HepG2 (cell line): ENCODE measurements around the gene ZFP28. TPM values are rescaled to one million over a fixed set of nuclear protein-coding genes. Genes with fewer than 3 reads are reported as not detected.

Source experiments
- ATAC-seq: fragments of 200-7000 bp; cut with Tn5 transposase; 3 replicates; pipeline ENCODE4 v1.9.1; 2020; ENCODE audit warnings: mild to moderate bottlenecking, moderate library complexity
- BruUV-seq: library from RNA; stranded (reverse); fragments of 400-500 nt; replicated peaks from 2 replicates; lab custom pipeline; 2021; lab: Mats Ljungman, UMichigan
- CTCF ChIA-PET: fragments of 300-600 bp; formaldehyde crosslinking; extraction: SDS; loops from one replicate; lab custom pipeline; 2021; ENCODE audit warnings: low total read pairs, inconsistent platforms, low intra/inter-chr PET ratio; lab: Yijun Ruan, JAX
- POLR2A ChIA-PET: fragments of 350-600 bp; sonication (Branson Sonifier 250); formaldehyde crosslinking; loops from one replicate; lab custom pipeline; 2020; ENCODE audit warnings: antibody characterized with exemption, inconsistent platforms; lab: Yijun Ruan, JAX
- DNase-seq: peaks from one replicate; pipeline ENCODE4 v3.0.0-alpha.2; 2015; ENCODE audit warnings: low spot score
- FAIRE-seq: peaks from 3 replicates; lab custom pipeline; 2011; peaks lifted over from hg19 to GRCh38; lab: Jason Lieb, UNC
- H2AFZ ChIP-seq: one replicate; pipeline ENCODE4 v1.6.1; 2011; ENCODE audit warnings: low read length, inconsistent platforms
- H3K27ac ChIP-seq: fragments of 300-600 bp; 3 replicates; pipeline ENCODE4 v1.8.0; 2011; ENCODE audit warnings: mixed run types, mild to moderate bottlenecking, mixed read lengths, low read length, inconsistent platforms; ENCODE audit not compliant: insufficient read depth; ENCODE audit errors: extremely low read length
- H3K27me3 ChIP-seq, 2 experiments: fragments of 200-600 bp in 1 of 2; 2 replicates in 1 of 2; 3 replicates in 1 of 2; pipeline versions ENCODE4 v1.6.0 to v1.8.0; 2011; ENCODE audit warnings: low read length in 2 of 2, mild to moderate bottlenecking in 2 of 2, moderate library complexity in 2 of 2, inconsistent platforms in 1 of 2; ENCODE audit not compliant: insufficient read depth in 2 of 2, control insufficient read depth in 1 of 2
- H3K36me3 ChIP-seq, 2 experiments: fragments of 200-600 bp in 1 of 2; replicated peaks in 1 of 2; 2 replicates in 1 of 2; 3 replicates in 1 of 2; pipeline versions ENCODE4 v1.5.1 to v1.8.0; 2011; ENCODE audit warnings: low read length in 2 of 2, inconsistent platforms in 1 of 2; ENCODE audit not compliant: insufficient read depth in 2 of 2, control insufficient read depth in 1 of 2
- H3K4me1 ChIP-seq: 2 replicates; pipeline ENCODE4 v1.5.1; 2012; ENCODE audit warnings: low read length, inconsistent platforms; ENCODE audit not compliant: insufficient read depth
- H3K4me2 ChIP-seq: 2 replicates; pipeline ENCODE4 v1.6.0; 2011; ENCODE audit warnings: low read depth, low read length, inconsistent platforms
- H3K4me3 ChIP-seq, 3 experiments: fragments of 200-600 bp in 1 of 3; sonication (generic), shearing (Covaris generic) in 1 of 3; replicated peaks in 1 of 3; 2 replicates each; pipeline ENCODE4 v1.5.1; 2011 to 2016; ENCODE audit warnings: low read length in 3 of 3, inconsistent platforms in 2 of 3, low read depth in 2 of 3, mild to moderate bottlenecking in 2 of 3, control low read depth in 1 of 3, mixed read lengths in 1 of 3; ENCODE audit not compliant: insufficient read depth in 1 of 3
- H3K79me2 ChIP-seq: one replicate; pipeline ENCODE4 v1.6.1; 2011; ENCODE audit warnings: low read length, inconsistent platforms; ENCODE audit not compliant: insufficient read depth
- H3K9ac ChIP-seq: 2 replicates; pipeline ENCODE4 v1.6.0; 2011; ENCODE audit warnings: mild to moderate bottlenecking, low read depth, low read length, inconsistent platforms; ENCODE audit not compliant: insufficient read depth
- H3K9me3 ChIP-seq: 2 replicates; pipeline ENCODE4 v1.5.1; 2012; ENCODE audit warnings: mild to moderate bottlenecking, low read length
- H4K20me1 ChIP-seq: 2 replicates; pipeline ENCODE4 v1.6.0; 2011; ENCODE audit warnings: inconsistent platforms, mild to moderate bottlenecking, low read length, moderate library complexity; ENCODE audit not compliant: insufficient read depth
- NFATC3 ChIP-seq: sonication (generic); formaldehyde crosslinking; IDR thresholded peaks from 2 replicates; pipeline ENCODE4 v1.5.1; 2020; ENCODE audit warnings: mild to moderate bottlenecking, missing genetic modification reagents
- NRL ChIP-seq: sonication (generic); formaldehyde crosslinking; IDR thresholded peaks from 2 replicates; pipeline ENCODE4 v1.5.0; 2020; ENCODE audit warnings: missing genetic modification reagents, mild to moderate bottlenecking, moderate library complexity, borderline replicate concordance
- ZBTB14 ChIP-seq: sonication (generic); formaldehyde crosslinking; IDR thresholded peaks from 2 replicates; pipeline ENCODE4 v1.4.0; 2020; ENCODE audit warnings: missing genetic modification reagents
- ZHX1 ChIP-seq: sonication (generic); formaldehyde crosslinking; IDR thresholded peaks from 2 replicates; pipeline ENCODE4 v1.8.1; 2022; ENCODE audit warnings: low read depth, mild to moderate bottlenecking, missing genetic modification reagents
- ZNF274 ChIP-seq: sonication (generic); formaldehyde crosslinking; IDR thresholded peaks from 2 replicates; pipeline ENCODE4 v1.5.1; 2020; ENCODE audit warnings: mild to moderate bottlenecking, missing genetic modification reagents
- ZNF83 ChIP-seq: sonication (generic); formaldehyde crosslinking; IDR thresholded peaks from 2 replicates; pipeline ENCODE4 v1.4.0; 2020; ENCODE audit warnings: missing genetic modification reagents, mild to moderate bottlenecking, borderline replicate concordance
- WGBS: methylation state at CpG from one replicate; pipeline ENCODE4 v1.1.6; 2017; ENCODE audit warnings: low lambda C conversion rate; 5-methylcytosine and 5-hydroxymethylcytosine counted together
- in situ Hi-C: cut with HindIII; loops from 2 replicates; pipeline ENCODE4 v1.10.0; 2017; ENCODE audit warnings: low pct_unique_long_range_greater_than_20kb; ENCODE audit not compliant: extremely low pct_ligation_motif_present
- intact Hi-C: fragments of 100-400 bp; cut with micrococcal nuclease; formaldehyde crosslinking; loops from one replicate; pipeline ENCODE4 v1.10.0; 2022; ENCODE audit not compliant: unreplicated experiment
- polyA plus RNA-seq, 8 experiments: library from polyadenylated mRNA; depleted of rRNA in 3 of 8; stranded (reverse) in 7 of 8; unstranded in 1 of 8; fragments of >200 nt; fragmentation: Illumina TruSeq in 4 of 8; extraction: Trizol in 4 of 8; gene quantifications; 2 replicates each; pipeline versions ENCODE4 v1.2.1 to v1.2.3, GENCODE V29; 2011 to 2016; ENCODE audit warnings: low read depth in 4 of 8, missing spikeins in 1 of 8, mixed read lengths in 1 of 8; ENCODE audit not compliant: insufficient read depth in 1 of 8
- total RNA-seq, 5 experiments: library from RNA; depleted of rRNA; stranded (reverse); fragments of >200 nt; fragmentation: Illumina TruSeq; extraction: Trizol; gene quantifications; 2 replicates each; pipeline ENCODE4 v1.2.3, GENCODE V29; 2016; ENCODE audit warnings: low read depth in 1 of 5

Gene ZFP28
- total and polyA plus RNA-seq, 2 of the 13 experiments (the other 11 are each of a cell fraction or from before 2014, with no cell fraction given) = not detected

- TF ChIP-seq ZNF274 (CRISPR knock-in tag) (peak; percentile 73), NRL (CRISPR knock-in tag) (no peak), ZNF83 (CRISPR knock-in tag) (no peak), ZHX1 (CRISPR knock-in tag) (no peak), NFATC3 (CRISPR knock-in tag) (no peak), ZBTB14 (CRISPR knock-in tag) (no peak)
- TF ChIP-seq, all 625 proteins: peak for 1
- Histone ChIP-seq H3K9me3 (peaks cover 95% of the 10 kb centered on the region), H3K4me2 (no peak overlapping the region), H4K20me1 (no peaks in the 10 kb centered on the region), H3K9ac (no peak overlapping the region), H3K36me3 (no peaks in the 10 kb centered on the region), H3K4me3 (no peak overlapping the region), H2AFZ (no peak overlapping the region), H3K4me1 (no peaks in the 10 kb centered on the region), H3K27ac (no peak overlapping the region), H3K27me3 (no peaks in the 10 kb centered on the region; a peak in 1 of 5 replicates), H3K79me2 (no peaks in the 10 kb centered on the region)
- no TSS peak for BruUV-seq
- in situ Hi-C loops = no loop called here
- ChIA-PET CTCF (no interaction called here), POLR2A (no interaction called here)
- no peak for ATAC-seq
- intact Hi-C loops = no loop called here
- FAIRE-seq = no peak
- 52% methylated on average over 11 of the region's 11 CpGs for WGBS
- no peak for DNase-seq
Observed at GRCh38 chr19:56577719-56578602, 39.2 kb downstream of the ZFP28 start.
